HG03439 (cell line): ENCODE measurements around the gene FYTTD1.
"Not testable (repeated sequence)": the region's sequence is repeated elsewhere in the genome, so short reads cannot be mapped to it uniquely, and the experiment has no call there.

Experiments
- ATAC-seq: cut with Tn5 transposase; IDR thresholded peaks from one replicate; pipeline ENCODE4 v1.9.1; 2021; ENCODE audit warnings: mild to moderate bottlenecking, moderate library complexity; ENCODE audit not compliant: unreplicated experiment

The FYTTD1 gene

GRCh38 chr3:197749601-197750395 is at the start of gene FYTTD1:
Gene FYTTD1, plus strand, starts transcription at chr3:197749883. Its CDS starts 89 bp downstream, at chr3:197749972.
- ATAC-seq: peak; percentile 80

GRCh38 chr3:197700095-197700494 is 49.6 kb upstream of the FYTTD1 start:
- no peak for ATAC-seq

GRCh38 chr3:197701841-197702240 is 47.8 kb upstream of the FYTTD1 start:
- ATAC-seq: no peak

GRCh38 chr3:197706658-197707057 is 43.0 kb upstream of the FYTTD1 start:
- ATAC-seq: no peak

GRCh38 chr3:197709135-197709534 is 40.5 kb upstream of the FYTTD1 start:
- no peak for ATAC-seq

- ATAC-seq: not testable (repeated sequence)
Measured at GRCh38 chr3:197710965-197711364, 38.7 kb upstream of the FYTTD1 start.

- peak; percentile 89 for ATAC-seq
Measured at GRCh38 chr3:197711973-197712707, 37.5 kb upstream of the FYTTD1 start.

GRCh38 chr3:197713477-197713822 is 36.2 kb upstream of the FYTTD1 start:
- peak; percentile 15 for ATAC-seq

- no peak for ATAC-seq
Measured at GRCh38 chr3:197714251-197714650, 35.4 kb upstream of the FYTTD1 start.

GRCh38 chr3:197718891-197719290 is 30.8 kb upstream of the FYTTD1 start:
- ATAC-seq: no peak

- no peak for ATAC-seq
Measured at GRCh38 chr3:197720694-197721093, 29.0 kb upstream of the FYTTD1 start.

GRCh38 chr3:197722734-197723133 is 26.9 kb upstream of the FYTTD1 start:
- ATAC-seq: no peak

- not testable (repeated sequence) for ATAC-seq
Measured at GRCh38 chr3:197727878-197728277, 21.8 kb upstream of the FYTTD1 start.

GRCh38 chr3:197728487-197728886 is 21.2 kb upstream of the FYTTD1 start:
- ATAC-seq: no peak

GRCh38 chr3:197730200-197730599 is 19.5 kb upstream of the FYTTD1 start:
- ATAC-seq: no peak

- not testable (repeated sequence) for ATAC-seq
Measured at GRCh38 chr3:197730770-197731169, 18.9 kb upstream of the FYTTD1 start.

- not testable (repeated sequence) for ATAC-seq
Measured at GRCh38 chr3:197731483-197731882, 18.2 kb upstream of the FYTTD1 start.

- no peak for ATAC-seq
Measured at GRCh38 chr3:197733042-197733441, 16.6 kb upstream of the FYTTD1 start.

- ATAC-seq: peak; percentile 42
Measured at GRCh38 chr3:197734667-197735318, 14.9 kb upstream of the FYTTD1 start.

- peak; percentile 20 for ATAC-seq
Measured at GRCh38 chr3:197736010-197736490, 13.6 kb upstream of the FYTTD1 start.

GRCh38 chr3:197736491-197737318 is 13.0 kb upstream of the FYTTD1 start, which contains the start of gene RUBCN:
Gene RUBCN, minus strand, starts transcription at chr3:197736904. Its CDS starts 185 bp downstream, at chr3:197736719.
- ATAC-seq: peak; percentile 80
